Activated CD8-positive, alpha-beta memory T cell treated with anti-CD3 and anti-CD28 coated beads for 24 hours (primary cell): ENCODE data around the gene EPGN.
"Not testable (repeated sequence)": the region's sequence is repeated elsewhere in the genome, so short reads cannot be mapped to it uniquely, and the experiment has no call there.

ENCODE experiments used
- DNase-seq: peaks from one replicate; pipeline ENCODE4 v3.0.0-alpha.2; 2020

EPGN gene

GRCh38 chr4:74311696-74312313 is 3.5 kb downstream of the EPGN start:
- no peak for DNase-seq

- DNase-seq = no peak
Observed at GRCh38 chr4:74314329-74314728, 6.1 kb downstream of the EPGN start.

GRCh38 chr4:74314944-74315343 is 6.7 kb downstream of the EPGN start:
- DNase-seq = no peak

- no peak for DNase-seq
Observed at GRCh38 chr4:74315376-74315775, 7.1 kb downstream of the EPGN start.

GRCh38 chr4:74316397-74316796 is 8.1 kb downstream of the EPGN start:
- no peak for DNase-seq

GRCh38 chr4:74317616-74318246 is 9.5 kb downstream of the EPGN start:
- DNase-seq = no peak

GRCh38 chr4:74318276-74318675 is 10.0 kb downstream of the EPGN start:
- no peak for DNase-seq

GRCh38 chr4:74319470-74319869 is 11.2 kb downstream of the EPGN start:
- no peak for DNase-seq

- peak; percentile 57 for DNase-seq
Observed at GRCh38 chr4:74320559-74321118, 12.4 kb downstream of the EPGN start.

GRCh38 chr4:74322301-74322700 is 14.0 kb downstream of the EPGN start:
- DNase-seq = no peak

- DNase-seq = no peak
Observed at GRCh38 chr4:74323663-74324062, 15.4 kb downstream of the EPGN start.

GRCh38 chr4:74324262-74324661 is 16.0 kb downstream of the EPGN start:
- DNase-seq = no peak

GRCh38 chr4:74325886-74326285 is 17.6 kb downstream of the EPGN start:
- no peak for DNase-seq

- DNase-seq = no peak
Observed at GRCh38 chr4:74327762-74328161, 19.5 kb downstream of the EPGN start.

- DNase-seq = no peak
Observed at GRCh38 chr4:74328501-74328900, 20.2 kb downstream of the EPGN start.

- no peak for DNase-seq
Observed at GRCh38 chr4:74329307-74329706, 21.0 kb downstream of the EPGN start.

- no peak for DNase-seq
Observed at GRCh38 chr4:74330295-74330750, 22.1 kb downstream of the EPGN start.

- DNase-seq = no peak
Observed at GRCh38 chr4:74331252-74331651, 23.0 kb downstream of the EPGN start.

- DNase-seq = no peak
Observed at GRCh38 chr4:74331944-74332343, 23.7 kb downstream of the EPGN start.

GRCh38 chr4:74334636-74335035 is 26.4 kb downstream of the EPGN start:
- DNase-seq = no peak

GRCh38 chr4:74335341-74336021 is 27.2 kb downstream of the EPGN start:
- no peak for DNase-seq

- DNase-seq = no peak
Observed at GRCh38 chr4:74338792-74339333, 30.6 kb downstream of the EPGN start.

GRCh38 chr4:74339501-74339900 is 31.2 kb downstream of the EPGN start:
- no peak for DNase-seq

GRCh38 chr4:74340421-74340820 is 32.2 kb downstream of the EPGN start:
- DNase-seq = not testable (repeated sequence)
